NT2/D1 (cell line): ENCODE measurements around the gene LRRC9.

ENCODE experiments used
- SUZ12 ChIP-seq: IDR thresholded peaks from 2 replicates; pipeline ENCODE4 v1.6.1; 2011; ENCODE audit not compliant: insufficient read length, insufficient read depth; ENCODE audit errors: extremely low read depth
- YY1 ChIP-seq: IDR thresholded peaks from 2 replicates; pipeline ENCODE4 v1.6.1; 2011; ENCODE audit not compliant: insufficient read length, insufficient read depth

DNA sequence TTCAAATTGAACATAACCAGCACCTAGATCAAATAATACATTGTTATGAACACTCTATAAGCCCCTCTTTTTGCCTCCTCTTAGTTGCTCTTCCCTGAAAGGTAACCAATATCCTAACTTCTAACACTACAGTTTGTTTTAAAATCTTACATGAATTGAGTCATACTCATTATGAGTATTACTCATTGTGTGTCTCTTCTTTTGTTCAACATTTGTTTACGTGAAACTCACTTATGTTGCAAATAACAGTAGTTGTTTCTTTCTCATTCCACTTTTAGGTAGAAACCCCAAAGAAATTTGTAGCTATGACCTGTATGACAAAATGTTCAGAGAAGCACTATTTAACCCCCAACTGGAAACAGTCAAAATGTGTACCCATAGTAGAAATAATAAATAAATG, 6.6 kb downstream of the LRRC9 start:
- no peak for TF ChIP-seq SUZ12
- TF ChIP-seq YY1, result no peak
